H1 (cell line): ENCODE measurements around the gene GTF2F2.

ENCODE experiments used
- ATF3 ChIP-seq: IDR thresholded peaks from 2 replicates; pipeline ENCODE4 v1.6.1; 2011; ENCODE audit warnings: low read depth, mild to moderate bottlenecking, low read length; ENCODE audit not compliant: insufficient read depth
- CTCF ChIP-seq, 3 experiments: IDR thresholded peaks; 1 replicate in 2 of 3; 2 replicates in 1 of 3; pipeline versions ENCODE4 v1.5.1 to v1.6.1; 2011; ENCODE audit warnings: low read length in 3 of 3, mild to moderate bottlenecking in 3 of 3, inconsistent platforms in 2 of 3, low read depth in 1 of 3, moderate library complexity in 1 of 3; ENCODE audit not compliant: insufficient read depth in 1 of 3; ENCODE audit errors: control extremely low read depth in 1 of 3
- EGR1 ChIP-seq: IDR thresholded peaks from 2 replicates; pipeline ENCODE4 v1.6.1; 2011; ENCODE audit warnings: low read depth, low read length, borderline replicate concordance
- EZH2 ChIP-seq: fragments of 200-600 bp; sonication (generic); IDR thresholded peaks from 2 replicates; pipeline ENCODE4 v1.7.1; 2012; ENCODE audit warnings: low read depth, mild to moderate bottlenecking, moderate library complexity, low read length, inconsistent platforms; ENCODE audit not compliant: severe bottlenecking
- GABPA ChIP-seq: IDR thresholded peaks from 2 replicates; pipeline ENCODE4 v1.6.1; 2011; ENCODE audit warnings: mild to moderate bottlenecking, low read length, moderate library complexity, borderline replicate concordance; ENCODE audit not compliant: insufficient read depth
- KDM1A ChIP-seq: fragments of 200-600, 300-600 bp; sonication (generic); IDR thresholded peaks from 2 replicates; pipeline ENCODE4 v1.7.1; 2016; ENCODE audit warnings: mild to moderate bottlenecking, low read length, borderline replicate concordance
- POLR2A ChIP-seq, 2 experiments: IDR thresholded peaks; 1 replicate in 1 of 2; 2 replicates in 1 of 2; pipeline ENCODE4 v1.6.1; 2011; ENCODE audit warnings: low read depth in 2 of 2, low read length in 2 of 2, mild to moderate bottlenecking in 2 of 2; ENCODE audit errors: control extremely low read depth in 1 of 2
- POLR2AphosphoS5 ChIP-seq: IDR thresholded peaks from 2 replicates; pipeline ENCODE4 v1.6.1; 2011; ENCODE audit warnings: low read depth, low read length
- RAD21 ChIP-seq, 2 experiments: IDR thresholded peaks in 1 of 2; conservative IDR thresholded peaks in 1 of 2; 2 replicates each; pipeline ENCODE4 v1.6.1; 2011; ENCODE audit warnings: low read depth in 2 of 2, low read length in 2 of 2, improper control_type of control experiment in 1 of 2, inconsistent platforms in 1 of 2, mild to moderate bottlenecking in 1 of 2, moderate library complexity in 1 of 2
- RBBP5 ChIP-seq: IDR thresholded peaks from 2 replicates; pipeline ENCODE4 v1.7.1; 2012; ENCODE audit warnings: low read depth, mild to moderate bottlenecking, inconsistent platforms, low read length, moderate library complexity, borderline replicate concordance
- RFX5 ChIP-seq: IDR thresholded peaks from 2 replicates; pipeline ENCODE4 v1.6.1; 2011; ENCODE audit warnings: low read depth, low read length, improper control_type of control experiment, borderline replicate concordance
- SUZ12 ChIP-seq: fragments of 200-600 bp; sonication (generic); IDR thresholded peaks from 2 replicates; pipeline ENCODE4 v1.6.1; 2012; ENCODE audit warnings: mild to moderate bottlenecking, inconsistent platforms, low read length, moderate library complexity, mixed read lengths
- TAF1 ChIP-seq: IDR thresholded peaks from 2 replicates; pipeline ENCODE4 v1.6.1; 2011; ENCODE audit warnings: mild to moderate bottlenecking, low read depth, low read length
- YY1 ChIP-seq: IDR thresholded peaks from 2 replicates; pipeline ENCODE4 v1.6.1; 2011; ENCODE audit warnings: low read depth, mild to moderate bottlenecking, low read length

GRCh38 chr13:45195421-45195820, 75.1 kb downstream of the GTF2F2 start:
- TF ChIP-seq GABPA, result no peak
- no peak for TF ChIP-seq CTCF (IDR thresholded peaks at IDR 0.05; ENCODE audit: control extremely low read depth in 1 of 3, insufficient read depth in 1 of 3, low read depth in 1 of 3, low read length in 3 of 3)
- TF ChIP-seq RFX5, result no peak
- no peak for TF ChIP-seq POLR2AphosphoS5
- TF ChIP-seq ATF3, result no peak
- TF ChIP-seq YY1, result no peak
- TF ChIP-seq RAD21 (IDR thresholded peaks at IDR 0.05 in 1 of 2, conservative IDR thresholded peaks at IDR 0.05 in 1 of 2; ENCODE audit: low read depth in 2 of 2, low read length in 2 of 2), result no peak
- TF ChIP-seq RBBP5, result no peak
- TF ChIP-seq EGR1, result no peak
- no peak for TF ChIP-seq TAF1
- no peak for TF ChIP-seq EZH2
- no peak for TF ChIP-seq KDM1A
- TF ChIP-seq POLR2A (IDR thresholded peaks at IDR 0.05; ENCODE audit: control extremely low read depth in 1 of 2, low read depth in 2 of 2, low read length in 2 of 2), result no peak
- no peak for TF ChIP-seq SUZ12
